H1 (cell line): ENCODE data around the gene CAMKK1. TPM values are rescaled to one million over a fixed set of nuclear protein-coding genes. Genes with fewer than 3 reads are reported as not detected.

Source experiments
- ATF2 ChIP-seq: IDR thresholded peaks from 2 replicates; pipeline ENCODE4 v1.6.1; 2012; ENCODE audit warnings: low read length, inconsistent platforms
- CHD2 ChIP-seq: IDR thresholded peaks from 2 replicates; pipeline ENCODE4 v1.6.1; 2012; ENCODE audit warnings: low read length, improper control_type of control experiment
- CHD7 ChIP-seq: fragments of 300-600 bp; sonication (generic); IDR thresholded peaks from 2 replicates; pipeline ENCODE4 v1.7.1; 2012; ENCODE audit warnings: low read length, moderate library complexity, mild to moderate bottlenecking, inconsistent platforms; ENCODE audit not compliant: insufficient replicate concordance
- EP300 ChIP-seq, 2 experiments: IDR thresholded peaks; 1 replicate in 1 of 2; 2 replicates in 1 of 2; pipeline ENCODE4 v1.6.1; 2011 to 2012; ENCODE audit warnings: low read depth in 2 of 2, low read length in 2 of 2, mild to moderate bottlenecking in 2 of 2, borderline replicate concordance in 1 of 2, inconsistent platforms in 1 of 2, moderate library complexity in 1 of 2
- GTF2F1 ChIP-seq: IDR thresholded peaks from 2 replicates; pipeline ENCODE4 v1.6.1; 2012; ENCODE audit warnings: low read depth, low read length, improper control_type of control experiment, borderline replicate concordance
- RXRA ChIP-seq: IDR thresholded peaks from 2 replicates; pipeline ENCODE4 v1.6.1; 2011; ENCODE audit warnings: low read depth, mild to moderate bottlenecking, low read length, moderate library complexity; ENCODE audit not compliant: insufficient read depth
- SAP30 ChIP-seq: fragments of 300-600 bp; sonication (generic); IDR thresholded peaks from 2 replicates; pipeline ENCODE4 v1.7.1; 2012; ENCODE audit warnings: low read length, moderate library complexity, mild to moderate bottlenecking, inconsistent platforms; ENCODE audit not compliant: insufficient read depth, insufficient replicate concordance
- polyA plus RNA-seq, 7 experiments: library from polyadenylated mRNA; depleted of rRNA in 3 of 7; stranded (reverse) in 5 of 7; unstranded in 2 of 7; fragments of >200 nt in 5 of 7; fragments of 200-250 nt in 2 of 7; gene quantifications; 1 replicate in 5 of 7; 2 replicates in 1 of 7; 4 replicates in 1 of 7; pipeline versions ENCODE4 v1.2.1 to v1.2.3, GENCODE V29; 2011 to 2013; ENCODE audit warnings: missing spikeins in 2 of 7, mixed read lengths in 2 of 7
- total RNA-seq: library from RNA; stranded (reverse); fragmentation: NEBNext Ultra II Directional; extraction: Animal tissue kit (Norgen Biotek cat#: 25700); gene quantifications from 2 replicates; pipeline ENCODE4 v1.2.1, GENCODE V29; 2021

CAMKK1 gene
- total and polyA plus RNA-seq, 2 of the 8 experiments (the other 6 are each of a cell fraction or from before 2014, with no cell fraction given), result 7.1 to 7.6 TPM

GRCh38 chr17:3817851-3818605, 74.8 kb downstream of the CAMKK1 start (continued):
- TF ChIP-seq CHD7 (no peak), CHD2 (no peak), SAP30 (no peak), GTF2F1 (no peak), ATF2 (no peak), RXRA (no peak), EP300 (IDR thresholded peaks at IDR 0.05; ENCODE audit: borderline replicate concordance in 1 of 2, low read depth in 2 of 2, low read length in 2 of 2) (no peak)
